Esophagus squamous epithelium (tissue), 5 donors: ENCODE results near the gene SPATA25. TPM values are rescaled to one million over a fixed set of nuclear protein-coding genes. Genes with fewer than 3 reads are reported as not detected.
"Not testable (repeated sequence)": the region's sequence is repeated elsewhere in the genome, so short reads cannot be mapped to it uniquely, and the experiment has no call there.

Experiments used
- DNase-seq: peaks from one replicate; lab custom pipeline; 2025; lab: John Stamatoyannopoulos, UW
- H3K27ac ChIP-seq, 4 donors: fragments of 200-600 bp; sonication (generic); one replicate each; pipeline ENCODE4 v1.5.1; 2016 to 2019; ENCODE audit warnings: mild to moderate bottlenecking in 1 of 4
- H3K27me3 ChIP-seq, 4 donors: fragments of 200-600 bp; sonication (generic); 1 replicate in 3 of 4; 2 replicates in 1 of 4; pipeline versions ENCODE4 v1.5.1 to v1.6.0; 2017 to 2021; ENCODE audit warnings: antibody characterized with exemption in 1 of 4
- H3K36me3 ChIP-seq, 3 donors: fragments of 200-600 bp; sonication (generic); one replicate each; pipeline ENCODE4 v1.5.1; 2016 to 2019
- H3K4me1 ChIP-seq, 3 donors: fragments of 200-600 bp; sonication (generic); one replicate each; pipeline ENCODE4 v1.5.1; 2017 to 2019
- H3K4me3 ChIP-seq, 4 donors: fragments of 200-600 bp; sonication (generic); 1 replicate in 3 of 4; 2 replicates in 1 of 4; pipeline ENCODE4 v1.5.1; 2016 to 2019; ENCODE audit warnings: mild to moderate bottlenecking in 2 of 4, moderate library complexity in 1 of 4
- H3K9me3 ChIP-seq, 3 donors: fragments of 200-600 bp; sonication (generic); one replicate each; pipeline ENCODE4 v1.5.1; 2016 to 2019
- CTCF ChIP-seq, 6 experiments: fragments of 450-650 bp in 4 of 6; fragments of 200-600 bp in 2 of 6; sonication (generic) in 2 of 6; IDR thresholded peaks; one replicate each; pipeline ENCODE4 v1.5.1; 2016 to 2019; ENCODE audit warnings: antibody characterized with exemption in 6 of 6, mild to moderate bottlenecking in 4 of 6, moderate library complexity in 4 of 6
- POLR2A ChIP-seq, 4 donors: fragments of 450-650 bp; IDR thresholded peaks; one replicate each; pipeline ENCODE4 v1.6.1; 2017; ENCODE audit warnings: antibody characterized with exemption in 4 of 4, mild to moderate bottlenecking in 4 of 4, moderate library complexity in 3 of 4
- WGBS, 2 donors: methylation state at CpG; one replicate each; pipeline ENCODE4 v1.1.5; 2018; 5-methylcytosine and 5-hydroxymethylcytosine counted together
- intact Hi-C: fragments of 100-400 bp; cut with DNase I; formaldehyde crosslinking; loops from one replicate; pipeline ENCODE4 v1.15.0; 2022
- total RNA-seq, 4 donors: library from RNA; depleted of rRNA; stranded (reverse); fragments of >200 nt; gene quantifications; one replicate each; pipeline ENCODE4 v1.1.0, GENCODE V29; 2016
- donor health status: DM: yes; HTN: yes; CAD: no.

Gene SPATA25
- total RNA-seq, 4 donors from 2014 or later: 1.1 to 1.3 TPM; not detected in 2

- Histone ChIP-seq H3K9me3 (no peaks in the 10 kb centered on the region), H3K4me1 (peaks cover 5 to 19% (median 12%) of the 10 kb centered on the region in 3 donors), H3K4me3 (no peak overlapping the region), H3K36me3 (peaks cover 0 to 29% (median 11%) of the 10 kb centered on the region in 3 donors), H3K27me3 (no peaks in the 10 kb centered on the region), H3K27ac (peak overlapping the region in 1 of 4 donors; percentile 28)
- intact Hi-C loops: no loop called here
- DNase-seq: no peak
- 80 to 91% methylated on average over 5 to 7 of the region's 13 CpGs for WGBS, 2 donors
- no peak for TF ChIP-seq CTCF (IDR thresholded peaks at IDR 0.05)
- no peak for TF ChIP-seq POLR2A (IDR thresholded peaks at IDR 0.05)
These were observed 9.2 kb downstream of the SPATA25 start for GRCh38 chr20:45878076-45878761.

GRCh38 chr20:45874576-45874975 lies 12.8 kb downstream of the SPATA25 start:
- no peaks in the 10 kb centered on the region for H3K27me3 ChIP-seq

GRCh38 chr20:45874104-45874481 lies 13.3 kb downstream of the SPATA25 start:
- H3K36me3 ChIP-seq: peaks cover 0 to 22% (median 5%) of the 10 kb centered on the region in 3 donors
- intact Hi-C loops, H3K27me3 ChIP-seq, DNase-seq, H3K27ac ChIP-seq, H3K4me1 ChIP-seq, H3K4me3 ChIP-seq, H3K9me3 ChIP-seq: not testable (repeated sequence)
- peak in 1 of 6 experiments; percentile 2 for TF ChIP-seq CTCF (IDR thresholded peaks at IDR 0.05)
- WGBS, 2 donors: 85 to 89% methylated on average over 8 to 10 of the region's 10 CpGs

More at GRCh38 chr20:45874576-45874975, 12.8 kb downstream of the SPATA25 start:
- Histone ChIP-seq H3K27ac (no peak overlapping the region), H3K4me3 (no peak overlapping the region), H3K4me1 (no peaks in the 10 kb centered on the region), H3K36me3 (peaks cover 0 to 22% (median 5%) of the 10 kb centered on the region in 3 donors), H3K9me3 (no peaks in the 10 kb centered on the region)
- 63 to 70% methylated on average over 4 of the region's 4 CpGs for WGBS, 2 donors
- TF ChIP-seq POLR2A (IDR thresholded peaks at IDR 0.05) (no peak), CTCF (IDR thresholded peaks at IDR 0.05) (no peak)
- DNase-seq: no peak
- intact Hi-C loops: no loop called here

- intact Hi-C loops: no loop called here
- Histone ChIP-seq H3K9me3 (no peaks in the 10 kb centered on the region), H3K27me3 (no peaks in the 10 kb centered on the region), H3K4me3 (no peak overlapping the region), H3K36me3 (peaks cover 0 to 22% (median 5%) of the 10 kb centered on the region in 3 donors), H3K4me1 (no peaks in the 10 kb centered on the region), H3K27ac (peak overlapping the region in 1 of 4 donors; percentile 57)
- DNase-seq: no peak
- WGBS, 2 donors: 73 to 83% methylated on average over 1 of the region's 1 CpG
- no peak for TF ChIP-seq CTCF (IDR thresholded peaks at IDR 0.05)
- TF ChIP-seq POLR2A (IDR thresholded peaks at IDR 0.05): no peak
These were observed 13.9 kb downstream of the SPATA25 start for GRCh38 chr20:45873409-45874103.

- intact Hi-C loops: no loop called here
- no peak for TF ChIP-seq CTCF (IDR thresholded peaks at IDR 0.05)
- TF ChIP-seq POLR2A (IDR thresholded peaks at IDR 0.05): no peak
These were observed 14.8 kb downstream of the SPATA25 start for GRCh38 chr20:45872626-45873025.

More at GRCh38 chr20:45872626-45873025, 14.8 kb downstream of the SPATA25 start:
- WGBS, 2 donors: 83 to 89% methylated on average over 4 of the region's 4 CpGs
- Histone ChIP-seq H3K27ac (peak overlapping the region in 2 of 4 donors; percentile 20 to 57), H3K27me3 (no peaks in the 10 kb centered on the region), H3K4me3 (no peak overlapping the region), H3K36me3 (peaks cover 0 to 12% (median 5%) of the 10 kb centered on the region in 3 donors), H3K4me1 (no peaks in the 10 kb centered on the region), H3K9me3 (no peaks in the 10 kb centered on the region)
- DNase-seq: no peak
